HepG2 (cell line): Measurements from ENCODE around the gene POU2F1. TPM values are rescaled to one million over a fixed set of nuclear protein-coding genes. Genes with fewer than 3 reads are reported as not detected.

ENCODE experiments used
- DR1 ChIP-seq: sonication (generic); formaldehyde crosslinking; IDR thresholded peaks from 2 replicates; pipeline ENCODE4 v1.8.0; 2021; ENCODE audit warnings: mild to moderate bottlenecking, missing genetic modification reagents, inconsistent platforms
- HDAC1 ChIP-seq: sonication (generic); formaldehyde crosslinking; IDR thresholded peaks from 2 replicates; pipeline ENCODE4 v1.5.1; 2020; ENCODE audit warnings: mild to moderate bottlenecking, missing genetic modification reagents
- IKZF5 ChIP-seq: IDR thresholded peaks from 2 replicates; pipeline ENCODE4 v1.6.1; 2018; ENCODE audit warnings: missing genetic modification reagents, mild to moderate bottlenecking, missing compliant biosample characterization
- KAT8 ChIP-seq: IDR thresholded peaks from 2 replicates; pipeline ENCODE4 v1.6.1; 2016; ENCODE audit warnings: missing genetic modification reagents, missing compliant biosample characterization
- PAX8 ChIP-seq: sonication (generic); formaldehyde crosslinking; IDR thresholded peaks from 2 replicates; pipeline ENCODE4 v1.8.0; 2022; ENCODE audit warnings: mild to moderate bottlenecking, missing genetic modification reagents, borderline replicate concordance
- RNF2 ChIP-seq: fragments of 450-650 bp; conservative IDR thresholded peaks from 2 replicates; pipeline ENCODE4 v1.6.1; 2016; ENCODE audit warnings: low read depth
- SATB2 ChIP-seq: sonication (generic); formaldehyde crosslinking; IDR thresholded peaks from 2 replicates; pipeline ENCODE4 v1.5.0; 2020; ENCODE audit warnings: missing genetic modification reagents
- SKI ChIP-seq: fragments of 450-650 bp; IDR thresholded peaks from one replicate; pipeline ENCODE4 v1.6.1; 2018; ENCODE audit warnings: mild to moderate bottlenecking; ENCODE audit not compliant: partially characterized antibody
- ZBTB7A ChIP-seq: sonication (generic); formaldehyde crosslinking; IDR thresholded peaks from 2 replicates; pipeline ENCODE4 v1.8.0; 2022; ENCODE audit warnings: mild to moderate bottlenecking, missing genetic modification reagents
- ZC3H13 ChIP-seq: sonication (generic); formaldehyde crosslinking; IDR thresholded peaks from 2 replicates; pipeline ENCODE4 v1.8.1; 2023; ENCODE audit warnings: mild to moderate bottlenecking, missing genetic modification reagents, moderate library complexity
- ZNF224 ChIP-seq: sonication (generic); formaldehyde crosslinking; IDR thresholded peaks from 2 replicates; pipeline ENCODE4 v1.5.0; 2020; ENCODE audit warnings: mild to moderate bottlenecking, missing genetic modification reagents
- ZNF350 ChIP-seq: sonication (generic); formaldehyde crosslinking; IDR thresholded peaks from 2 replicates; pipeline ENCODE4 v1.4.0; 2020; ENCODE audit warnings: mild to moderate bottlenecking, low read depth, missing genetic modification reagents, borderline replicate concordance
- ZNF367 ChIP-seq: sonication (generic); formaldehyde crosslinking; IDR thresholded peaks from 2 replicates; pipeline ENCODE4 v1.4.0; 2020; ENCODE audit warnings: missing genetic modification reagents, borderline replicate concordance
- ZNF672 ChIP-seq: sonication (generic); formaldehyde crosslinking; IDR thresholded peaks from 2 replicates; pipeline ENCODE4 v1.8.1; 2022; ENCODE audit warnings: missing genetic modification reagents
- ZNF773 ChIP-seq: sonication (generic); formaldehyde crosslinking; IDR thresholded peaks from 2 replicates; pipeline ENCODE4 v1.4.0; 2020; ENCODE audit warnings: missing genetic modification reagents, borderline replicate concordance
- ZNF776 ChIP-seq: sonication (generic); formaldehyde crosslinking; IDR thresholded peaks from 2 replicates; pipeline ENCODE4 v1.4.0; 2020; ENCODE audit warnings: mild to moderate bottlenecking, missing genetic modification reagents
- polyA plus RNA-seq, 8 experiments: library from polyadenylated mRNA; depleted of rRNA in 3 of 8; stranded (reverse) in 7 of 8; unstranded in 1 of 8; fragments of >200 nt; fragmentation: Illumina TruSeq in 4 of 8; extraction: Trizol in 4 of 8; gene quantifications; 2 replicates each; pipeline versions ENCODE4 v1.2.1 to v1.2.3, GENCODE V29; 2011 to 2016; ENCODE audit warnings: low read depth in 4 of 8, missing spikeins in 1 of 8, mixed read lengths in 1 of 8; ENCODE audit not compliant: insufficient read depth in 1 of 8
- total RNA-seq, 5 experiments: library from RNA; depleted of rRNA; stranded (reverse); fragments of >200 nt; fragmentation: Illumina TruSeq; extraction: Trizol; gene quantifications; 2 replicates each; pipeline ENCODE4 v1.2.3, GENCODE V29; 2016; ENCODE audit warnings: low read depth in 1 of 5
- TF ChIP-seq, protein P1 (sequence below): sonication (generic); formaldehyde crosslinking; IDR thresholded peaks from 2 replicates; pipeline ENCODE4 v1.4.0; 2020; ENCODE audit warnings: missing genetic modification reagents
- TF ChIP-seq, protein P2 (sequence below): sonication (generic); formaldehyde crosslinking; IDR thresholded peaks from 2 replicates; pipeline ENCODE4 v1.4.0; 2020; ENCODE audit warnings: missing genetic modification reagents, borderline replicate concordance

POU2F1 gene
- total and polyA plus RNA-seq, 2 of the 13 experiments (the other 11 are each of a cell fraction or from before 2014, with no cell fraction given), result 10.2 to 13.0 TPM

- TF ChIP-seq, protein P1, sequence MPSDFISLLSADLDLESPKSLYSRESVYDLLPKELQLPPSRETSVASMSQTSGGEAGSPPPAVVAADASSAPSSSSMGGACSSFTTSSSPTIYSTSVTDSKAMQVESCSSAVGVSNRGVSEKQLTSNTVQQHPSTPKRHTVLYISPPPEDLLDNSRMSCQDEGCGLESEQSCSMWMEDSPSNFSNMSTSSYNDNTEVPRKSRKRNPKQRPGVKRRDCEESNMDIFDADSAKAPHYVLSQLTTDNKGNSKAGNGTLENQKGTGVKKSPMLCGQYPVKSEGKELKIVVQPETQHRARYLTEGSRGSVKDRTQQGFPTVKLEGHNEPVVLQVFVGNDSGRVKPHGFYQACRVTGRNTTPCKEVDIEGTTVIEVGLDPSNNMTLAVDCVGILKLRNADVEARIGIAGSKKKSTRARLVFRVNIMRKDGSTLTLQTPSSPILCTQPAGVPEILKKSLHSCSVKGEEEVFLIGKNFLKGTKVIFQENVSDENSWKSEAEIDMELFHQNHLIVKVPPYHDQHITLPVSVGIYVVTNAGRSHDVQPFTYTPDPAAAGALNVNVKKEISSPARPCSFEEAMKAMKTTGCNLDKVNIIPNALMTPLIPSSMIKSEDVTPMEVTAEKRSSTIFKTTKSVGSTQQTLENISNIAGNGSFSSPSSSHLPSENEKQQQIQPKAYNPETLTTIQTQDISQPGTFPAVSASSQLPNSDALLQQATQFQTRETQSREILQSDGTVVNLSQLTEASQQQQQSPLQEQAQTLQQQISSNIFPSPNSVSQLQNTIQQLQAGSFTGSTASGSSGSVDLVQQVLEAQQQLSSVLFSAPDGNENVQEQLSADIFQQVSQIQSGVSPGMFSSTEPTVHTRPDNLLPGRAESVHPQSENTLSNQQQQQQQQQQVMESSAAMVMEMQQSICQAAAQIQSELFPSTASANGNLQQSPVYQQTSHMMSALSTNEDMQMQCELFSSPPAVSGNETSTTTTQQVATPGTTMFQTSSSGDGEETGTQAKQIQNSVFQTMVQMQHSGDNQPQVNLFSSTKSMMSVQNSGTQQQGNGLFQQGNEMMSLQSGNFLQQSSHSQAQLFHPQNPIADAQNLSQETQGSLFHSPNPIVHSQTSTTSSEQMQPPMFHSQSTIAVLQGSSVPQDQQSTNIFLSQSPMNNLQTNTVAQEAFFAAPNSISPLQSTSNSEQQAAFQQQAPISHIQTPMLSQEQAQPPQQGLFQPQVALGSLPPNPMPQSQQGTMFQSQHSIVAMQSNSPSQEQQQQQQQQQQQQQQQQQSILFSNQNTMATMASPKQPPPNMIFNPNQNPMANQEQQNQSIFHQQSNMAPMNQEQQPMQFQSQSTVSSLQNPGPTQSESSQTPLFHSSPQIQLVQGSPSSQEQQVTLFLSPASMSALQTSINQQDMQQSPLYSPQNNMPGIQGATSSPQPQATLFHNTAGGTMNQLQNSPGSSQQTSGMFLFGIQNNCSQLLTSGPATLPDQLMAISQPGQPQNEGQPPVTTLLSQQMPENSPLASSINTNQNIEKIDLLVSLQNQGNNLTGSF (CRISPR knock-in tag), result 0 out of 2 replicates have a peak, but pooled peaks have one; percentile 52
- TF ChIP-seq PAX8 (CRISPR knock-in tag), result no peak
- no peak for TF ChIP-seq IKZF5 (CRISPR knock-in tag)
- peak; percentile 79; the same call in 1 of the 2 replicates for TF ChIP-seq RNF2
- peak; percentile 53; the same call in 1 of the 2 replicates for TF ChIP-seq SATB2 (CRISPR knock-in tag)
- TF ChIP-seq ZNF224 (CRISPR knock-in tag), result no peak
- no peak; the same call in 1 of the 2 replicates for TF ChIP-seq DR1
- TF ChIP-seq HDAC1 (CRISPR knock-in tag), result peak; percentile 46; the same call in 1 of the 2 replicates
- 0 out of 2 replicates have a peak, but pooled peaks have one; percentile 23 for TF ChIP-seq KAT8
- no peak for TF ChIP-seq ZNF773 (CRISPR knock-in tag)
- TF ChIP-seq, protein P2, sequence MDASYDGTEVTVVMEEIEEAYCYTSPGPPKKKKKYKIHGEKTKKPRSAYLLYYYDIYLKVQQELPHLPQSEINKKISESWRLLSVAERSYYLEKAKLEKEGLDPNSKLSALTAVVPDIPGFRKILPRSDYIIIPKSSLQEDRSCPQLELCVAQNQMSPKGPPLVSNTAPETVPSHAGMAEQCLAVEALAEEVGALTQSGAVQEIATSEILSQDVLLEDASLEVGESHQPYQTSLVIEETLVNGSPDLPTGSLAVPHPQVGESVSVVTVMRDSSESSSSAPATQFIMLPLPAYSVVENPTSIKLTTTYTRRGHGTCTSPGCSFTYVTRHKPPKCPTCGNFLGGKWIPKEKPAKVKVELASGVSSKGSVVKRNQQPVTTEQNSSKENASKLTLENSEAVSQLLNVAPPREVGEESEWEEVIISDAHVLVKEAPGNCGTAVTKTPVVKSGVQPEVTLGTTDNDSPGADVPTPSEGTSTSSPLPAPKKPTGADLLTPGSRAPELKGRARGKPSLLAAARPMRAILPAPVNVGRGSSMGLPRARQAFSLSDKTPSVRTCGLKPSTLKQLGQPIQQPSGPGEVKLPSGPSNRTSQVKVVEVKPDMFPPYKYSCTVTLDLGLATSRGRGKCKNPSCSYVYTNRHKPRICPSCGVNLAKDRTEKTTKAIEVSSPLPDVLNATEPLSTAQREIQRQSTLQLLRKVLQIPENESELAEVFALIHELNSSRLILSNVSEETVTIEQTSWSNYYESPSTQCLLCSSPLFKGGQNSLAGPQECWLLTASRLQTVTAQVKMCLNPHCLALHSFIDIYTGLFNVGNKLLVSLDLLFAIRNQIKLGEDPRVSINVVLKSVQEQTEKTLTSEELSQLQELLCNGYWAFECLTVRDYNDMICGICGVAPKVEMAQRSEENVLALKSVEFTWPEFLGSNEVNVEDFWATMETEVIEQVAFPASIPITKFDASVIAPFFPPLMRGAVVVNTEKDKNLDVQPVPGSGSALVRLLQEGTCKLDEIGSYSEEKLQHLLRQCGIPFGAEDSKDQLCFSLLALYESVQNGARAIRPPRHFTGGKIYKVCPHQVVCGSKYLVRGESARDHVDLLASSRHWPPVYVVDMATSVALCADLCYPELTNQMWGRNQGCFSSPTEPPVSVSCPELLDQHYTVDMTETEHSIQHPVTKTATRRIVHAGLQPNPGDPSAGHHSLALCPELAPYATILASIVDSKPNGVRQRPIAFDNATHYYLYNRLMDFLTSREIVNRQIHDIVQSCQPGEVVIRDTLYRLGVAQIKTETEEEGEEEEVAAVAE, result no peak
- no peak for TF ChIP-seq ZBTB7A (CRISPR knock-in tag)
- TF ChIP-seq SKI, result no peak
- 0 out of 2 replicates have a peak, but pooled peaks have one; percentile 53 for TF ChIP-seq ZC3H13 (CRISPR knock-in tag)
- no peak for TF ChIP-seq ZNF776
- no peak for TF ChIP-seq ZNF672
- no peak for TF ChIP-seq ZNF367 (CRISPR knock-in tag)
- no peak for TF ChIP-seq ZNF350 (CRISPR knock-in tag)
Observed at GRCh38 chr1:167439301-167439988, 218.8 kb downstream of the POU2F1 start (continued).
